Vagina (tissue), 2 donors: ENCODE data around the gene TPGS2.

Experiments used
- POLR2A ChIP-seq, 2 donors: fragments of 450-650 bp; IDR thresholded peaks; one replicate each; pipeline ENCODE4 v1.6.1; 2017; ENCODE audit warnings: antibody characterized with exemption in 2 of 2, mild to moderate bottlenecking in 2 of 2, moderate library complexity in 2 of 2
- POLR2AphosphoS5 ChIP-seq, 2 donors: sonication (generic); formaldehyde crosslinking; IDR thresholded peaks; one replicate each; pipeline ENCODE4 v1.9.0; 2017; ENCODE audit warnings: antibody characterized with exemption in 2 of 2, mild to moderate bottlenecking in 2 of 2, low read depth in 1 of 2; ENCODE audit not compliant: insufficient read depth in 1 of 2
- TF ChIP-seq, protein P1 (sequence below), 3 experiments: fragments of 450-650 bp in 2 of 3; fragments of 200-600 bp in 1 of 3; sonication (generic) in 1 of 3; IDR thresholded peaks; one replicate each; pipeline ENCODE4 v1.5.1; 2017 to 2019; ENCODE audit warnings: antibody characterized with exemption in 3 of 3, mild to moderate bottlenecking in 2 of 3, moderate library complexity in 2 of 3

GRCh38 chr18:36819621-36820020 lies 9.2 kb downstream of the TPGS2 start:
- no peak for TF ChIP-seq POLR2AphosphoS5 (IDR thresholded peaks at IDR 0.05; ENCODE audit: insufficient read depth in 1 of 2, low read depth in 1 of 2)
- TF ChIP-seq, protein P1, sequence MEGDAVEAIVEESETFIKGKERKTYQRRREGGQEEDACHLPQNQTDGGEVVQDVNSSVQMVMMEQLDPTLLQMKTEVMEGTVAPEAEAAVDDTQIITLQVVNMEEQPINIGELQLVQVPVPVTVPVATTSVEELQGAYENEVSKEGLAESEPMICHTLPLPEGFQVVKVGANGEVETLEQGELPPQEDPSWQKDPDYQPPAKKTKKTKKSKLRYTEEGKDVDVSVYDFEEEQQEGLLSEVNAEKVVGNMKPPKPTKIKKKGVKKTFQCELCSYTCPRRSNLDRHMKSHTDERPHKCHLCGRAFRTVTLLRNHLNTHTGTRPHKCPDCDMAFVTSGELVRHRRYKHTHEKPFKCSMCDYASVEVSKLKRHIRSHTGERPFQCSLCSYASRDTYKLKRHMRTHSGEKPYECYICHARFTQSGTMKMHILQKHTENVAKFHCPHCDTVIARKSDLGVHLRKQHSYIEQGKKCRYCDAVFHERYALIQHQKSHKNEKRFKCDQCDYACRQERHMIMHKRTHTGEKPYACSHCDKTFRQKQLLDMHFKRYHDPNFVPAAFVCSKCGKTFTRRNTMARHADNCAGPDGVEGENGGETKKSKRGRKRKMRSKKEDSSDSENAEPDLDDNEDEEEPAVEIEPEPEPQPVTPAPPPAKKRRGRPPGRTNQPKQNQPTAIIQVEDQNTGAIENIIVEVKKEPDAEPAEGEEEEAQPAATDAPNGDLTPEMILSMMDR (IDR thresholded peaks at IDR 0.05): no peak
- TF ChIP-seq POLR2A (IDR thresholded peaks at IDR 0.05): no peak
